Left ventricle myocardium inferior (tissue), 1 donor: ENCODE results near the gene KATNB1. TPM values are rescaled to one million over a fixed set of nuclear protein-coding genes. Genes with fewer than 3 reads are reported as not detected.

ENCODE experiments used
- DNase-seq: peaks from one replicate; pipeline ENCODE4 v3.0.0-alpha.2; 2020
- H3K27ac ChIP-seq: fragments of 200-600 bp; replicated peaks from 2 replicates; pipeline ENCODE4 v1.8.0; 2021
- H3K27me3 ChIP-seq: fragments of 200-600 bp; 2 replicates; pipeline ENCODE4 v1.8.0; 2021; ENCODE audit warnings: low read depth
- H3K36me3 ChIP-seq: fragments of 200-600 bp; 2 replicates; pipeline ENCODE4 v1.8.0; 2021
- H3K4me1 ChIP-seq: fragments of 200-600 bp; 2 replicates; pipeline ENCODE4 v1.8.0; 2021
- H3K4me3 ChIP-seq: fragments of 200-600 bp; 2 replicates; pipeline ENCODE4 v1.8.0; 2021; ENCODE audit warnings: mild to moderate bottlenecking, moderate library complexity
- H3K9me3 ChIP-seq: fragments of 200-600 bp; replicated peaks from 2 replicates; pipeline ENCODE4 v1.8.0; 2021
- intact Hi-C: fragments of 100-400 bp; cut with micrococcal nuclease; formaldehyde crosslinking; loops from one replicate; pipeline ENCODE4 v1.11.0; 2022
- total RNA-seq: library from RNA; stranded (reverse); fragmentation: NEBNext Ultra II Directional; extraction: Animal tissue kit (Norgen Biotek cat#: 25700); gene quantifications from one replicate; pipeline ENCODE4 v1.2.1, GENCODE V29; 2021
- TF ChIP-seq, protein P1 (sequence below): fragments of 200-600 bp; IDR thresholded peaks from 2 replicates; pipeline ENCODE4 v1.8.0; 2021; ENCODE audit warnings: antibody characterized with exemption, mild to moderate bottlenecking, borderline replicate concordance
- donor health status: DM: no; HTN: yes; CAD: no; lungs with severe emphysema.

Gene KATNB1
- total RNA-seq, 1 donor from 2014 or later = 11.2 TPM

DNA sequence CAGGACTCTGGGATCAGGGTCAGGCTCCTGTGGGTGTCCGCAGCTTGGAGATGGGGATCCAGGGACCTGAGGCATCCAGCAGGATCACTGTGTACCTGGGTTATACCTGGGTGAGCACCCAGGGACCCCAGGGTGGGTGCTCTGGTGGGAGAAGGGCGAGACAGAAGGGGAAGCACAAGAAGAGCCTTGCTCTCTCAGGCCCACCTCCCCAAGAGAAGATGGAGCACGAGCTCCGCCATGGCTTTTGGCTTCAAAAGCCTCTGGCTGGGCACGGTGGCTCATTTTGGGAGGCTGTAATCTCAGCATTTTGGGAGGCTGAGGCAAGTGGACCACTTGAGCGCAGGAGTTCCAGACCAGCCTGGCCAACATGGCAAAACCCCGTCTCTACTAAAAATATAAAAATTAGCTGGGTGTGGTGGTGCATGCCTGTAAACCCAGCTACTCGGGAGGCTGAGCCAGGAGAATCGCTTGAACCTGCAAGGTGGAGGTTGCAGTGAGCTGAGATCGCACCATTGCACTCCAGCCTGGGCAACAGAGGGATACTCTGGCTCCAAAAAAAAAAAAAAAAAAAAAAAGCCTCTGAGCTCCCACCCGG lies 32.1 kb upstream of the KATNB1 start:
- Histone ChIP-seq H3K27ac (no peak overlapping the region), H3K9me3 (no peaks in the 10 kb centered on the region), H3K4me1 (no peaks in the 10 kb centered on the region), H3K4me3 (no peak overlapping the region), H3K36me3 (no peaks in the 10 kb centered on the region), H3K27me3 (no peaks in the 10 kb centered on the region)
- intact Hi-C loops = no loop called here
- DNase-seq = no peak
- TF ChIP-seq, protein P1, sequence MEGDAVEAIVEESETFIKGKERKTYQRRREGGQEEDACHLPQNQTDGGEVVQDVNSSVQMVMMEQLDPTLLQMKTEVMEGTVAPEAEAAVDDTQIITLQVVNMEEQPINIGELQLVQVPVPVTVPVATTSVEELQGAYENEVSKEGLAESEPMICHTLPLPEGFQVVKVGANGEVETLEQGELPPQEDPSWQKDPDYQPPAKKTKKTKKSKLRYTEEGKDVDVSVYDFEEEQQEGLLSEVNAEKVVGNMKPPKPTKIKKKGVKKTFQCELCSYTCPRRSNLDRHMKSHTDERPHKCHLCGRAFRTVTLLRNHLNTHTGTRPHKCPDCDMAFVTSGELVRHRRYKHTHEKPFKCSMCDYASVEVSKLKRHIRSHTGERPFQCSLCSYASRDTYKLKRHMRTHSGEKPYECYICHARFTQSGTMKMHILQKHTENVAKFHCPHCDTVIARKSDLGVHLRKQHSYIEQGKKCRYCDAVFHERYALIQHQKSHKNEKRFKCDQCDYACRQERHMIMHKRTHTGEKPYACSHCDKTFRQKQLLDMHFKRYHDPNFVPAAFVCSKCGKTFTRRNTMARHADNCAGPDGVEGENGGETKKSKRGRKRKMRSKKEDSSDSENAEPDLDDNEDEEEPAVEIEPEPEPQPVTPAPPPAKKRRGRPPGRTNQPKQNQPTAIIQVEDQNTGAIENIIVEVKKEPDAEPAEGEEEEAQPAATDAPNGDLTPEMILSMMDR = no peak

DNA sequence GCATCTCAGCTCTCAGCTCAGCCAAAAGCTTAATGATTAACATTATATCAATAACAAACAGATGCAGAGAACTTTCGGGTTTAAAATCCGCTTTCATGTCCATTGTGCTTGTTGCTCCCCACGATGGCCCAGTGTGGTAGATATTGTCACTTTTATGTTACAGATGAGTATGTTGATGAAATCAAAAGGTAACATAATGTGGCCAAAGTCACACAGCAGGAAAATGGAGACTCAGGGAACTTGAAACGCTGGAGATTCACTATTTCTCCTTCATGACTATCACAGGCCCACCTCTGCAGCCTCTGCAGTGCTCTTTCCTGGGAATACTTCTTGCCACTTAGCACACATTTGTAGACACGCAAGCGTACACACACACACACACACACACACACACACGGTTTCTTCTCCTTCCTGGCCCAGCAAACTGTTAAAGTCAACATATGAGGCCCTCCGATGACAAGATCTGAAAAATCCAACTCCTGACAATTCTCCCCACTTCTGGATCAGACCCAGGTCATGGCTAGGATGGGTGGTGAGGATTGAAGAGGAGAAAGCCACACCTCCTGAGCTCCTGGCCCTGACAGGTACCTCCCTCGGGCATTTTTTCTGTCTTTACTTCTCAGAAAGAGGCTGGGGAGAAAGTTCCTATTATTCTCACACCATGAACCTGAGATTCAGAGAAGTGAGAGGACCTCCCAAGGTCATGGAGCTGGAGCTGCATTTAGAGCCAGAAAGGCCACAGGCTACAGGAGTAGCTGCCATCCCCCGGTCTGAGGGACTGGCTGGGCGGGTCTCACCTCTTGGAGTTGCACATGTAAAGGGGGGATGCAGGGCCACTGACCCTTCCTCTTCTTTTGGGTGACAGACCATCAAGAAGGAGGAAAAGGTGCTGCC lies 31.3 kb upstream of the KATNB1 start:
- DNase-seq = no peak
- Histone ChIP-seq H3K4me3 (no peak overlapping the region), H3K36me3 (no peaks in the 10 kb centered on the region), H3K4me1 (no peaks in the 10 kb centered on the region), H3K9me3 (no peaks in the 10 kb centered on the region), H3K27ac (no peak overlapping the region), H3K27me3 (no peaks in the 10 kb centered on the region)
- intact Hi-C loops = no loop called here
- TF ChIP-seq, protein P1 = no peak

DNA sequence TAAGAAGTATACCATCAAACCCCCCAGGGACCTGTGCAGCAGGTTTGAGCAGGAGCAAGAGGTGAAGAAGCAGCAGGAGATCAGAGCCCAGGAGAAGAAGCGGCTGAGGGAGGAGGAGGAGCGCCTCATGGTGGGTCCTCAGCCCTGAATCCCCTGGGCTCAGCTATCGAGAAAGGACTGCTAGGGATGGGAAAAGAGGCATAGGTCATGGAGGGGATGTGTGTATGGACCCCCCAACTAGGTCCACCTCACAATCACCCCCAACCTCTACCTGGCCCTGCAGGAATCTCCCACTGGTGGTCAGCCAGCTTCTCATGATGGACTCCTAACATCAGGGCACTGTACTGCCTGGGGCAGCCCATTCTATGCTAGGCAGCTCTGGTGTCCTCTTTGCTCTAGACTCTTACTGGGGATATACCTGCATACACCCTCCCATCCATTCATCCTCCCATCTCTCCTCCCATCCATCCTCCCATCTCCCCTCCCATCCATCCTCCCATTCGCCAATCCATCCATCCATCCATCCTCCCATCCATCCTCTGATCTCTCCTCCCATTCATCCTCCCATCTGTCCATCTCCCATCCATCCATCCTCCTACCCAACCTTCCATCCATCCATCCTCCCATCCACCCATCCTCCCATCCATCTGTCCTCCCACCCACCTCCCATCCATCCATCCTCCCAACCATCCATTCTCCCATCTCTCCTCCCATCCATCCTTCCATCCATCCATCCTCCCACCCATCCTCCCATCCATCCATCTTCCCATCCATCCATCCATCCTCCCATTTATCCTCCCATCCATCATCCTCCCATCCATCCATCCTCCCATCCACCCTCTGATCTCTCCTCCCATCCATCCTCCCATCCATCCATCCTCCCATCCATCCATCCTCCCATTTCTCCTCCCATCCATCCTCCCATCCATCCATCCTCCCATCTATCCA lies 30.4 kb upstream of the KATNB1 start:
- Histone ChIP-seq H3K4me1 (no peaks in the 10 kb centered on the region), H3K36me3 (no peaks in the 10 kb centered on the region), H3K9me3 (no peaks in the 10 kb centered on the region), H3K4me3 (no peak overlapping the region), H3K27ac (no peak overlapping the region), H3K27me3 (no peaks in the 10 kb centered on the region)
- DNase-seq = no peak
- TF ChIP-seq, protein P1 = no peak
- intact Hi-C loops = no loop called here

DNA sequence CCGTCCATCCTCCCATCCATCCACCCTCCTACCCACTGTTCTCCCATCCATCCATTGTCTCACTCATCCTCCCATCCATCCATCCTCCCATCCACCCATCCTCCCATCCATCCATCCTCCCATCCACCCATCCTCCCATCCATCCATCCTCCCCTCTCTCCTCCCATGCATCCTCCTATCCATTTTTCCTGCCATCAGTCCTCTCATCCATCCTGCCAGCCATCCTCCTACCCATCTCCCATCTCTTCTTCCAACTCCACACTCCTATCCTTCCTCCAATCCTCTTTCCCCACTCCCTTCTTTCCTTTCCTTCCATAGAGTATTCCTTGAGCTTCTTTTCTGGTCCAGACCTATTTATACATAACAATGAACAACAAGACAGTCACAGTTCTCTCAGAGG lies 28.9 kb upstream of the KATNB1 start:
- Histone ChIP-seq H3K27ac (no peak overlapping the region), H3K36me3 (no peaks in the 10 kb centered on the region), H3K4me1 (no peaks in the 10 kb centered on the region), H3K27me3 (no peaks in the 10 kb centered on the region), H3K9me3 (no peaks in the 10 kb centered on the region), H3K4me3 (no peak overlapping the region)
- DNase-seq = no peak
- TF ChIP-seq, protein P1 = no peak
- intact Hi-C loops = no loop called here

DNA sequence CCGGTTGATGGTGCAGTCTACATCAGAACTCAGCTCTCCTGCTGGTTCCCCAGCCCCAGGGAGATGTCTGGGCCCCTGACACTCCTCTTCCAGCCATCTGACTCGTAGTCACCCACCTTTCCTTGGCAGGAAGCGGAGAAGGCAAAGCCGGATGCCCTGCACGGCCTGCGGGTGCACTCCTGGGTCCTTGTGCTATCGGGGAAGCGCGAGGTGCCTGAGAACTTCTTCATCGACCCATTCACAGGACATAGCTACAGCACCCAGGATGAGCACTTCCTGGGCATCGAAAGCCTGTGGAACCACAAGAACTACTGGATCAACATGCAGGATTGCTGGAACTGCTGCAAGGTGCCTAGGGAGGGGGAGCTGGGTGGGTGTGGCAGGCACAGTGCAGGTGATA lies 28.2 kb upstream of the KATNB1 start:
- intact Hi-C loops = no loop called here

More for the DNA sequence above, 28.2 kb upstream of the KATNB1 start:
- Histone ChIP-seq H3K27me3 (no peaks in the 10 kb centered on the region), H3K4me1 (no peaks in the 10 kb centered on the region), H3K9me3 (no peaks in the 10 kb centered on the region), H3K36me3 (no peaks in the 10 kb centered on the region), H3K4me3 (no peak overlapping the region), H3K27ac (no peak overlapping the region)
- DNase-seq = no peak
- TF ChIP-seq, protein P1 = no peak
